Activated naive CD4-positive, alpha-beta T cell treated with anti-CD3 and anti-CD28 coated beads, Interleukin-2, amount 50 U/mL, for 72 hours (primary cell): Measurements from ENCODE around the gene LSP1. TPM values are rescaled to one million over a fixed set of nuclear protein-coding genes. Genes with fewer than 3 reads are reported as not detected.
"Not testable (repeated sequence)": the region's sequence is repeated elsewhere in the genome, so short reads cannot be mapped to it uniquely, and the experiment has no call there.

ENCODE experiments used
- ATAC-seq, 2 donors: fragments of 150-1000 bp; cut with Tn5 transposase; 2 replicates each; pipeline ENCODE4 v1.10.0; 2021; ENCODE audit warnings: mild to moderate bottlenecking in 2 of 2, moderate library complexity in 2 of 2
- DNase-seq, 2 donors: peaks; one replicate each; pipeline ENCODE4 v3.0.0; 2021 to 2022; ENCODE audit warnings: low spot score in 2 of 2
- H3K27ac Mint-ChIP-seq, 2 donors: one replicate each; pipeline ENCODE4 v1.8.0; 2022; ENCODE audit warnings: mild to moderate bottlenecking in 2 of 2, mixed read lengths in 2 of 2
- H3K36me3 Mint-ChIP-seq, 2 donors: one replicate each; pipeline ENCODE4 v1.8.0; 2022; ENCODE audit warnings: mixed read lengths in 2 of 2
- H3K9me3 Mint-ChIP-seq, 2 donors: one replicate each; pipeline ENCODE4 v1.8.0; 2022; ENCODE audit warnings: mixed read lengths in 2 of 2
- total RNA-seq, 2 donors: library from RNA; stranded (reverse); gene quantifications; one replicate each; pipeline ENCODE4 v1.2.3, GENCODE V29; 2022

Gene LSP1
- total RNA-seq, 2 donors from 2014 or later = 102 to 263 TPM

DNA sequence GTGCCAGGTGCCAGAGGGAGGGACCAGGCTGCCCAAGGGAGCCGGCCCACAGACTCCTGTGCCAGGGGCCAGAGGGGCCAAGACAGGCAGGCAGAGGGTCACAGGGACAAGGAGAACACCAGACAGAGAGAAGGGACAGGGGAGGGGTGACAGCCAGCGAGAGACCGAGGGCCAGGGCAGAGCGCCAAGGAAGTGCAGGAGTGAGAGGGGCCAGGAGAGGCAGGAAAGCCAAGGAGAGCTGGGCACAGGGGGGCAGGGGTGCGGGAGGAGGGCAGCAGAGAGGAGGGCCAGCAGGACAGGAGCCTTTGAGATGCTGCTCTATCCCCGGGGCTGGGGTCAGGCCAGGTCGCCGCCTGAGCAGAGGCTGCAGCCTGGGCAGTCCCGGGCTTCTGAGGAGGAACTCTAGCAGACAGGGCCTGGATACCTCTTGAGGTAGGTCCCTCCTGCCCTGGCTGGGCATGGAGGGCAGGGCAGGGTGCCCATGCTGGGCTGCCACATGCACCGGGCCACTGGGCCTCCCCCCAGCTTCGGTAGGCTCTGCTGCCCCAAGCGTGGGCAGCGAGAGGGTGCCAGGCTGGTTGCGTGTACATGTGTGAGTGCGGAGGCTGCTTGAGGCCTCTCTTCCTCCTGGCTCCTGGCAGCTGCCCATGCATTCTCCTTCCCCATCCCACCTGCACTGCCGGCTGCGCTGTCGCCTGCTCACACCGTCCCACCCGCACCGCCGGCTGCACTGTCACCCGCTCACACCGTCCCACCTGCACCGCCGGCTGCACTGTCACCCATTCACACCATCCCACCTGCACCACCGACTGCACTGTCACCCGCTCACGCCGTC, 12.2 kb downstream of the LSP1 start:
- peak overlapping the region in 1 of 2 donors; percentile 57 for H3K27ac Mint-ChIP-seq

DNA sequence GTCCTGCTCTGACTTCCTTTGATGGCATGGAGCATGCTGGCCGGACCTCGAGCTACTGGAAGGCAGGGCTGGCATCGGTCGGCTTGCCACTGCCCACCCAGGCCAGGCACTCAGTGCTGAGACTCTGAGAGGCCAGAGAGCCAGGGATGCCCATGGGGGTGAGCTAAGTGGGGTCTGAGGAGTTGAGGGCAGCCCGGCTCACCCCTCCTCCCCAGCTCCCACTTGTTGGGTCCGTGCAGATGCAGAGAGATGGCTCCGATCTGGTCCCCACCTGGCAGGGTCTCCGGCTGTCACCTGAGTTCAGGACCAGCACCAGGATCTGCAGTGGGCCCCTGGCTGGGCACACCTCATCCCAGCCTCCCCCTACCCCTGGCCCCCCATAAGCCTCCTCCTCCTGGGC, 13.3 kb downstream of the LSP1 start:
- ATAC-seq = no peak
- H3K36me3 Mint-ChIP-seq = no peaks in the 10 kb centered on the region
- no peak overlapping the region for H3K27ac Mint-ChIP-seq

More for the DNA sequence above, 12.2 kb downstream of the LSP1 start:
- ATAC-seq (peak in 1 of 2 donors; percentile 23), DNase-seq (no peak)
- H3K9me3 Mint-ChIP-seq = no peaks in the 10 kb centered on the region
- no peaks in the 10 kb centered on the region for H3K36me3 Mint-ChIP-seq

DNA sequence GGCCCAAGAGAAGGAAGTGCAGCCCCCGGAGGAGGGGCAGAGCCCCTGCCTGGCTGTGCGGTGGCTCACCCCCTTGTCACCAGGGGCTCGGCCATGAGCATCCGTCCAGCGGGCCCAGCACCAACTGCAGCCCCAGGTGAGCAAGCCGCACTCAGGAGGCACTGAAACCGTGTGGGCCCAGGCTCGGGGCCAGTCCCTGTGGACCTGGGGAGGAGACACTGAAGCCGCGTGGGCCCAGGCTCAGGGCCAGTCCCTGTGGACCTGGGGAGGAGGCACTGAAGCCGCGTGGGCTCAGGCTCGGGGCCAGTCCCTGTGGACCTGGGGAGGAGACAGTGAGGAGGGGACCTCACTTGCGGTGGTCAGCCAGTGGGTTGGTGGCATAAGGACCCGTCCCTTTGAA, 13.9 kb downstream of the LSP1 start:
- Mint-ChIP-seq H3K27ac (no peak overlapping the region), H3K36me3 (no peaks in the 10 kb centered on the region), H3K9me3 (no peaks in the 10 kb centered on the region)
- ATAC-seq = no peak
- DNase-seq = no peak

More for the DNA sequence above, 13.3 kb downstream of the LSP1 start:
- H3K9me3 Mint-ChIP-seq = no peaks in the 10 kb centered on the region
- DNase-seq = no peak

DNA sequence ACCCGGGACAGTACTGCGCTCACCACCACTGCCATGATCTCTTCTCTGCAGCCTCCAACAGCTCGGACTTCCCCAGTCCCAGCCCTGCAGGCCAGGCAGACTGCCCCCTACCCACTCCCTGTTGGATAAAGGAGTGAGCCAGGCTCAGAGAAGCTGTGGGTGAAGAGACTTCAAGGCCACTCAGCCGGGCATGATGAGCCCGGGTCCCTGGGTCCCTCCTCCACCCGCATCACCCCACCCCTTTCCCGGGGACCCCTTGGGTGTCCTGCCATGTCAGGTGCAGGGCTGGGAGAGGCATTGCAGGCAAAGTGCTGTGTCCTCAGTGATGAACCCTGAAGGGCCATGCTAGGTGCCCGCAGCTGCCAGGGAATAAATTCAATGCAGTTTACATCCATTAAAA, 14.5 kb downstream of the LSP1 start:
- Mint-ChIP-seq H3K9me3 (no peaks in the 10 kb centered on the region), H3K27ac (no peak overlapping the region), H3K36me3 (no peaks in the 10 kb centered on the region)
- no peak for ATAC-seq
- no peak for DNase-seq

DNA sequence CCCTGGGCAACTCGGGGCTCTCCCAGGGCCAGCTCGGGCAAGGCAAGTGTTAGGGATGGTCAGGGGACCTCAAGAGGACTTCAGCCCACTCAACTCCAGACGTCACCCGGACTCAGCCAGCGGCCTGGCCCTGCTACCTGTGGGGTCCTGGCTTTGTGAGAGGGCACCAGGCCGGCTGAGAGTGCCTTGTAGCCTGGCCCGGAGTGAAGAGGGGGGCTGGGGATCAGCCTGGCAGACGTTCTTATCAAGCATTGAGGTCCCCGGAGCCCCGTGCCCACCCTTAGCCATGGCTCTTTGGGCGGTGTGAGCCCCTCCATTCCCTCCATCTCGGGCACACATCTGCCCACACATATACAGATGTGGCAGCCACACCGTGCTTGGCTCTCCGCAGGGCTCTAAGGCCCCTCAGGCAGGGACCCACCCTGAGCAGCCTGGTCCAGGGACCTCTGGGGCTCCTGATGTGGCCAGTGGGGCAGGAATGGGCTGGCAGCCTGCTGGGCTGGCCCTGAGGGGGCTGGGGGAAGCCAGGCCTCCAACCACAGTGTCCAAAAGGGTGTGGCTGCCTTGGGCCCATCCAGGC, 15.3 kb downstream of the LSP1 start:
- H3K27ac Mint-ChIP-seq = no peak overlapping the region
- H3K9me3 Mint-ChIP-seq = no peaks in the 10 kb centered on the region
- DNase-seq = no peak
- H3K36me3 Mint-ChIP-seq = no peaks in the 10 kb centered on the region
- no peak for ATAC-seq

DNA sequence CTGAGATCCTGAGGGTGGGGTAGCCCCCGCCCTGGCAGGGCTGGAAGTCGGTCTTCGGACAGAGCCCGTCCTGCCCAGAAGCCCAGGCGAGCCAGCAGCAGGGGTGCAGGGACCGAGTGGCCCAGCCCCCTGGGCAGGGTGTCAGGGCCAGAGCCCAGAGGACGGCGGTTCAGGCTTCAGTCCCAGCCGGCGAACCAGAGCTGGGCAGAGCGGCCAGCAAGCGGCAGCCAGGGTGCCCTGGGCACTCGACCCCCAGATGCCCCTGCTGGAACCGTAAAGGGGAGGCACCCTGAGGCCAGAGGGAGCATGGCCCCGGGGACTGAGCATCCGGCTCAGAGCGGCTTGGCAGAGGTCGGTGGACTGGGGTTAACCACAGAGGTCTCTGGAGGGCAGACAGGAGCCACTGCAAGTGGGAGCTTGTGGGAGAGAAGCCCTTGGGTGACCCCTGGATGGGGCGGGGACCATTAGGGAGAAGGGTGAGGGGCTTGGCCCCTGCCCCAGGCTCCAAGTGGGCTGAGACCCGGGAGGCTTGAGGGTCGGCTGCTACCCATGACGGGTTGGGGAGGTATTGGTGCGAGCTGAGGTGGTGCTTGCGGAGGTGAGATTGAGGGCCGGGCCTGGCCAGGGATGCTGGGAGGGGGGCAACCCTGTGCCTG, 15.9 kb downstream of the LSP1 start:
- no peaks in the 10 kb centered on the region for H3K9me3 Mint-ChIP-seq
- no peak overlapping the region for H3K27ac Mint-ChIP-seq

DNA sequence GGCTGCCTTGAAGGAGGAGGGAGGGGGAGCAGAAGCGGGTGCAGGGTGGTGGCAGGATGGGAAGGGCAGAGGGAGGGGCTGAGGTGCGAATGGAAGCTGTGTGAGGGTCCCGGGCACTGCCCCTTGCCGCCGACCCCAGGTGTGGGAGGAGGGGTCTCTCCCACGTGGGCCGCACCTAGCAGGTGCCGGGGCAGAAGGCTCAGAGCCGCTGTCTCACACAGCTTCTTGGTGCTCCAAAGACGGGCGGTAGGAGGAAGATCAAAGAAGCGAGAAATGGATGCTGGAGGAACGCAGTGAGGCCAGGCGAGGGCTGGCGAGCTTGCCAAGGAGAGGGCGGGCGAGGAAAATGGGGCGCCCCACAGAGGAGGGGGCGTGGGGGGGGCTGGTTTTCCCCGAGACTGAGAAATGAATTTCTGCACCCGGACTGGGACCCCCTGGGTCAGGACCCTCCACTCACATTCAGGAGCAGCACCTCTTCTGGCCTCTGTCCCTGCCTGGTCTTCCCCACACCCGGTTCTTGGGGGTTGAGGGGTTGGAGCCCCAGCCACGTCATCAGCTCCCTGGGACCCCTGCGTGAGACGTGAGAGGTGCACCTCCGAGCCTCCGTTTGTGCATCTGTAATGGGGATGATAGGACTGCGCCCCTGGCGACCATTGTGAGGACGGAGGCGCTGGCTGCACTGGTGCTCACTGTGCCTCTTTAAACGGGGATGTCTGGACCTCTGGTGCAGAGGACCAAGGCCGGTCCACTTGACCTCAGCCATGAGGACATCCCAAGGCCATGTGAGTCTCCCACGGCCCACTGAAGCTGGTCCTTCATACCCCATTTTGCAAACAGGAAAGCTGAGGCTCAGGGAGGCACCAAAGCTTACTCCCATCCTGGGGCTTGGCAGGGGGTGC, 16.8 kb downstream of the LSP1 start:
- no peak for ATAC-seq
- no peak for DNase-seq
- Mint-ChIP-seq H3K36me3 (no peaks in the 10 kb centered on the region), H3K9me3 (no peaks in the 10 kb centered on the region), H3K27ac (peak overlapping the region; percentile 16 to 29)

More for the DNA sequence above, 15.9 kb downstream of the LSP1 start:
- no peaks in the 10 kb centered on the region for H3K36me3 Mint-ChIP-seq
- DNase-seq (no peak), ATAC-seq (no peak)

DNA sequence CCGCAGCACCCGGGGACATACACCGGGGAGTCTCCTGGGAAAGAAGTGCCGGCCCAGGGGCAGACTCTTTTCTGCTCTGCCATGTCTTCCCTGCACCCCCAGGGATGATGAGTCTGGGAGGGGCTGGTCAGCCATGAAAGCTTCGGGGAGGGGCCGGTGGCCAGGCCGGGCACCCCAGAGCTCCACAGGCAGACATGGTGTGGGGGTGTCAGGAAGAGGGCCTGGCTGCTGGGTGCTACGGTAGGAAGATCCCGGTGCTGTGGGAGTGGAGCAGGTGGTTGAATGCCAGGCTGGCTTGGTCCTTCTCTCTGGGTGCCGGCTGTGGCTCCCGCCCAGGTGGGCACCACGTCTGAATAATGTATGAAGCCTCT, 17.4 kb downstream of the LSP1 start:
- Mint-ChIP-seq H3K27ac (peak overlapping the region; percentile 16 to 29), H3K9me3 (no peaks in the 10 kb centered on the region), H3K36me3 (no peaks in the 10 kb centered on the region)
- ATAC-seq (no peak), DNase-seq (no peak)

DNA sequence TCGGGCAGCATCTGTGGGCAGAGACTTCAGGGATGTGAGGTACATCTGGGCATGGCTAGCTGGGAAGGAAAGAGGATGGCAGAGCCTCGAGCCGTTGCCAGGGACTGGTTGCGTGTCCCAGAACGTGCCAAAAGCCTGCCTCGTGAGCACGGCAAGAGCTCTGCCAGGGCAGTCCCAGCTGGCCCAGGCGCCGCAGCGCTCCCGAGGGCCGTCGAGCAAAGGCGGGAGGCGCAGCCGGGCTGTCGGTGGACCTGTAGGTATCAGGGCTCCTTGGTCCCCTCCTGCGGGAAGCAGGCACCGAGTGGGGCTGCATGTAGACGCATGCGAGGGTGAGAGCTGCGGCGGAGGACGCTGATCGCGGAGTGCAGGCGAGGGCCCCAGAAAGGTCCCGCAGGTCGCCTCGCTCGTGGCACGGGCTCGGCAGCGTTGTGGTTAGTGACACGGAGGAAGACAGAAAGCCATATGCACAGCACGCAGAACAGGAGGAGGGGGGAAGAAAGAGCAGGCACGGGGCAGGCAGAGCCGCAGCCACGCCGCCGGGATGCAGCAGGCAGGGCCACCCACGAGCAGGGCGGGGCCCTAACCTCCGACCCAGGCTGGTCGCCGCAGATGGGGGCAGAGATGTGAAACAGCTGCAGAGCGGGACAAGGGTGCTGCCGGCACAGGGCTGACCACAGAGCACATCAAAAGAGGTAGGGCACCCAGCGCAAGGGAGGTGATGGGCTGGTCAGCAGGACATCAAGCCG, 18.0 kb downstream of the LSP1 start:
- Mint-ChIP-seq H3K36me3 (no peaks in the 10 kb centered on the region), H3K9me3 (no peaks in the 10 kb centered on the region), H3K27ac (peak overlapping the region; percentile 16 to 29)
- ATAC-seq (peak; percentile 37 to 69), DNase-seq (no peak)

DNA sequence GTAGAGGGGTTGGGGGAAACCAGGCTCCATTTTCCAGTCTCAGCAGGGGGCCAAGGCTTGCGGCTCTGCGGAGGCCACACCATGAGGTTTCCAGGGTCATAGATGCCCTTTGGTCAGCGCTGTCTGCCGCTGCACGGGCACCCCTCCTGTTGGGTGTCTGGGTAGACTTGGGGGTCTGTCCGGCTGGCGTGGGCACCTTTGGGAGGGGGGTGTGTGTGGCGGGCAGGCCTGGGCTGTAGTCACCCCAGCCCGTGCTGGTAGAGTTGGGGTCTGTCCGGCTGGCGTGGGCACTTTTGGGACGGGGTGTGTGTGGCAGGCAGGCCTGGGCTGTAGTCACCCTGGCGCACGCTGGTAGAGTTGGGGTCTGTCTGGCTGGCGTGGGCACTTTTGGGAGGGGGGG, 18.6 kb downstream of the LSP1 start:
- Mint-ChIP-seq H3K36me3 (no peaks in the 10 kb centered on the region), H3K9me3 (no peaks in the 10 kb centered on the region), H3K27ac (peak overlapping the region in 1 of 2 donors; percentile 63)
- no peak for ATAC-seq
- no peak for DNase-seq

DNA sequence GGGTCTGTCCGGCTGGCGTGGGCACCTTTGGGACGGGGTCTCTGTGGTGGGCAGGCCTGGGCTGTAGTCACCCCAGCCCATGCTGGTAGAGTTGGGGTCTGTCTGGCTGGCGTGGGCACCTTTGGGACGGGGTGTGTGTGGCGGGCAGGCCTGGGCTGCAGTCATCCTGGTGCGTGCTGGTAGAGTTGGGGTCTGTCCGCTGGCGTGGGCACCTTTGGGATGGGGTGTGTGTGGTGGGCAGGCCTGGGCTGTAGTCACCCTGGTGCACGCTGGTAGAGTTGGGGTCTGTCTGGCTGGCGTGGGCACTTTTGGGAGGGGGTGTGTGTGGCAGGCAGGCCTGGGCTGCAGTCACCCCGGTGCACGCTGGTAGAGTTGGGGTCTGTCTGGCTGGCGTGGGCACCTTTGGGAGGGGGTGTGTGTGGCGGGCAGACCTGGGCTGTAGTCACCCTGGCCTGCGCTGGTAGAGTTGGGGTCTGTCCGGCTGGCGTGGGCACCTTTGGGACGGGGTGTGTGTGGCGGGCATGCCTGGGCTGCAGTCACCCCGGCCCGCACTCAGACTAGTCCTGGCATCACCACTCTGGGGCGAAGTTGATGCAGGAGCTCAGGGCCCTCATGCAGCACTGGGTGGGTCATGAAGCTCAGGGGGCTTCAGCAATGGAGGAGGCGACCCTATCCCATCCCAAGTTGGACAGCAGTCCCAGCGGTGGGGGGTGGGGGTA, 19.5 kb downstream of the LSP1 start:
- Mint-ChIP-seq H3K36me3 (no peaks in the 10 kb centered on the region), H3K27ac (peak overlapping the region in 1 of 2 donors; percentile 63), H3K9me3 (no peaks in the 10 kb centered on the region)
- no peak for ATAC-seq
- DNase-seq = no peak

DNA sequence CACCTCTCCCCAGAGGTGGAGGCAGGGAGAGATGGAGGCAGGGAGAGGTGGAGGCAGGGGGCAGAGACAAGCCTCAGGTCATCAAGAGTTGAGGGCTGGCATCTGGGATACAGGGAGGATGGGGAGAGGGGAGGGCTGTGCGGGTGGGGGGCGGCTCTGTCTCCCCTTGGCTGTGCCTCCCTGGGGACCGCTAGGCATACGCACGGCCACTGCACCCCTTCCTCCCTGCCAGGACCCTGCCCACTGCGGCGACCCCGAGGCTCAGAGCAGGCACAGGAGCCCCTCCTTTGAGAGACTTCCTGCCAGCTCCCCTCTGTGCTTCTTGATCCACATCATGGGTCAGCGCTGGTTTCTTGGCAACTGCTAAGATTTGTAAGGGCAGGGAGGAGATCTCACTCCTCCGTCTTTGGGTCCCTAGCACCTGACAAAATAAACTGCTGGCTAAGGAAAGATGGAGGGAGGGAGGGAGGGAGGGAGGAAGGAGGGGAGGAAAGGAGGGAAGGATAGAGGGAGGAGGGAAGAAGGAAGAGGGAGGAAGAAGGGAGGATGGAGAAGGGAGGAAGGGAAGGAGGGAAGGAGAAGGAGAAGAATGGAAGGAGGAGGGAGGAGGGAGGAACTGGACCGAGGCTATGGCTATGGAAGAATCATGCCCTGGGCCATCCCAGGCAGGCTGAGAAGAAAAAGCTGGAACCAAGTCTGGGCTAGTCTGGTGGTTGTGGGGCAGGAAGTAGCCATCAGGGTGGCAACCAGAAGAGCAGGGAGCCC, 20.3 kb downstream of the LSP1 start:
- DNase-seq = no peak
- no peaks in the 10 kb centered on the region for H3K36me3 Mint-ChIP-seq
- peak in 1 of 2 donors; percentile 5 for ATAC-seq
- H3K9me3 Mint-ChIP-seq = no peaks in the 10 kb centered on the region
- peak overlapping the region in 1 of 2 donors; percentile 63 for H3K27ac Mint-ChIP-seq

DNA sequence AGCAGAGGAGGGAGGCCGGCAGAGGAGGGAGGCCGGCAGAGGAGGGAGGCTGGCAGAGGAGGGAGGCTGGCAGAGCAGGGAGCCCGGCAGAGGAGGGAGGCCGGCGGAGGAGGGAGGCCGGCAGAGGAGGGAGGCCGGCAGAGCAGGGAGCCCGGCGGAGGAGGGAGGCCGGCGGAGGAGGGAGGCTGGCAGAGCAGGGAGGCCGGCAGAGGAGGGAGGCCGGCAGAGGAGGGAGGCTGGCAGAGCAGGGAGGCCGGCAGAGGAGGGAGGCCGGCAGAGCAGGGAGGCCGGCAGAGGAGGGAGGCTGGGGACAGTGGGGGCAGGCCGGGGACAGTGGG, 20.9 kb downstream of the LSP1 start:
- not testable (repeated sequence) for H3K9me3 Mint-ChIP-seq, ATAC-seq, H3K36me3 Mint-ChIP-seq, DNase-seq
- peak overlapping the region in 1 of 2 donors; percentile 60 for H3K27ac Mint-ChIP-seq

DNA sequence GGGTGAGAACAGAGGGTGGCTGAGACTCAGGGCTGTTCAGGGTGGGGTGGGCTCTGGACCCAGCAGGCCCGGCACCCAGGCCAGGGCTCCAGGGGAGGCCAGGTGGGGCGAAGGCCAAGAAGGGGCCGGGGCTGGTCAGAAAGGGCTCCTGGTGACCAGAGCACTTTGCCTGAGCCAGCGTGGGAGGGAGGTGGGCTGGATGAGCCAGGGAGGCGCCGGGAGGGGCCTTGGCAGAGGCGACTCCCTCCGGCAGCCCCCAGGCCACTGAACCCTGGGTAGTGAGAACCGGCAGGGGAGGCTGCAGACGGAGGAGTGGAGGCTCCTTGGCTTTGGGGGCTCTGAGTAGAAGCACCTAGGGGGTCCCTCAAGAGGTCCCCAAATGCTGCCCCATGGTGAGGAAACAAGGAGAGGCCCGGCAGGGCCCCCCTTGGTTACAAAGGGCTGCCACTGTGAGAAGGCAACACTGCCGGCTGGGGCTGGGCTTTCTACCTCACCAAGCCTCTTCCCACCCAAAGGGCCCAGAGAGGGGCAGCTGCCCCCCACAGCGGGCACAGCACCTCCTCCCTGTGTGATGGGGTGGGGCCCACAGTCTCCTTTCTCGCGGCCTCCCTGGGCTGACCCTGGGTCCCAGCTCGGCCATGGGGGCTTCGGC, 21.7 kb downstream of the LSP1 start:
- not testable (repeated sequence) for DNase-seq, H3K27ac Mint-ChIP-seq, ATAC-seq, H3K36me3 Mint-ChIP-seq, H3K9me3 Mint-ChIP-seq
